Prostate gland (tissue), 2 donors: Measurements from ENCODE around the gene CIRBP.

Source experiments
- POLR2A ChIP-seq: fragments of 450-650 bp; IDR thresholded peaks from one replicate; pipeline ENCODE4 v1.6.1; 2016; ENCODE audit warnings: antibody characterized with exemption, mild to moderate bottlenecking
- POLR2AphosphoS5 ChIP-seq: sonication (generic); formaldehyde crosslinking; IDR thresholded peaks from one replicate; pipeline ENCODE4 v1.6.1; 2017; ENCODE audit warnings: antibody characterized with exemption
- TF ChIP-seq, protein P1 (sequence below), 4 experiments: fragments of 200-600 bp in 2 of 4; fragments of 450-650 bp in 2 of 4; sonication (generic) in 2 of 4; IDR thresholded peaks; 1 replicate in 3 of 4; 2 replicates in 1 of 4; pipeline ENCODE4 v1.5.1; 2016 to 2019; ENCODE audit warnings: antibody characterized with exemption in 4 of 4, mild to moderate bottlenecking in 2 of 4, moderate library complexity in 2 of 4

GRCh38 chr19:1267477-1268225 is 1.5 kb upstream of the CIRBP start:
- TF ChIP-seq POLR2AphosphoS5 (no peak), POLR2A (no peak)
- TF ChIP-seq, protein P1, sequence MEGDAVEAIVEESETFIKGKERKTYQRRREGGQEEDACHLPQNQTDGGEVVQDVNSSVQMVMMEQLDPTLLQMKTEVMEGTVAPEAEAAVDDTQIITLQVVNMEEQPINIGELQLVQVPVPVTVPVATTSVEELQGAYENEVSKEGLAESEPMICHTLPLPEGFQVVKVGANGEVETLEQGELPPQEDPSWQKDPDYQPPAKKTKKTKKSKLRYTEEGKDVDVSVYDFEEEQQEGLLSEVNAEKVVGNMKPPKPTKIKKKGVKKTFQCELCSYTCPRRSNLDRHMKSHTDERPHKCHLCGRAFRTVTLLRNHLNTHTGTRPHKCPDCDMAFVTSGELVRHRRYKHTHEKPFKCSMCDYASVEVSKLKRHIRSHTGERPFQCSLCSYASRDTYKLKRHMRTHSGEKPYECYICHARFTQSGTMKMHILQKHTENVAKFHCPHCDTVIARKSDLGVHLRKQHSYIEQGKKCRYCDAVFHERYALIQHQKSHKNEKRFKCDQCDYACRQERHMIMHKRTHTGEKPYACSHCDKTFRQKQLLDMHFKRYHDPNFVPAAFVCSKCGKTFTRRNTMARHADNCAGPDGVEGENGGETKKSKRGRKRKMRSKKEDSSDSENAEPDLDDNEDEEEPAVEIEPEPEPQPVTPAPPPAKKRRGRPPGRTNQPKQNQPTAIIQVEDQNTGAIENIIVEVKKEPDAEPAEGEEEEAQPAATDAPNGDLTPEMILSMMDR (IDR thresholded peaks at IDR 0.05), result no peak
